Measurements from ENCODE around the gene CBY1.

CBY1 gene

DNA sequence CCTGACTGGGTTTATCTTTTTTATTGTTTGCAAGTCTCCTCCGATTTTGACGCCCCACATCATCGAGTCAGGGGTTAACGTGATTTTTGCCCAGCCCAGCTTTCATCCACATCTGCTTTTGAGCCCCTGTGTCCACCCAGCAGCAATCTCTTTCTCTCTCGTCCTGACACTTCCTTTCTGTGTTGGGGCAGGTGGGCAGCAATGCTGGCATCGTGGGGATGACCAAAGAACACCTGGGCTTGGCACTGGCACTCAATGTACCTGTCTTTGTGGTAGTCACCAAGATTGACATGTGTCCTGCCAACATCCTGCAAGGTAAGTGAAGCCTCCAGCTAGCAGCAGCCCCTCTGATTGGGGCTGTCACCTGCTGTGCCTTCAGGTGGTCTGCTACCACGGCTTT, 65.1 kb downstream of the CBY1 start:
- DNase-seq (ENCODE audit: low read depth in 2 of 2, low spot score in 1 of 2) = no peak
